Measurements from ENCODE around the gene HOXD3. TPM values are rescaled to one million over a fixed set of nuclear protein-coding genes. Genes with fewer than 3 reads are reported as not detected.

Gene HOXD3
- total RNA-seq, 2 experiments from 2014 or later: not detected

- POLR2A ChIA-PET: no interaction called here
- Histone ChIP-seq H3K27me3 (ENCODE audit: control insufficient read depth in 1 of 2, insufficient read depth in 2 of 2, low read length in 2 of 2) (peaks cover 99% of the 10 kb centered on the region in 2 experiments), H3K27ac (ENCODE audit: low read depth in 1 of 2, low read length in 2 of 2) (no peak overlapping the region), H3K36me3 (ENCODE audit: insufficient read depth, low read length) (no peaks in the 10 kb centered on the region), H3K4me3 (ENCODE audit: low read length) (no peak overlapping the region), H3K9me3 (ENCODE audit: control insufficient read depth in 1 of 2, insufficient read depth in 1 of 2, low read length in 2 of 2) (peaks cover 10 to 67% of the 10 kb centered on the region in 2 experiments), H3K4me1 (ENCODE audit: insufficient read depth, low read length) (peaks cover 7% of the 10 kb centered on the region)
- H3K4me3 Mint-ChIP-seq: no peak overlapping the region
- DNase-seq: no peak
- H3K9me3 Mint-ChIP-seq: no peaks in the 10 kb centered on the region
- H3K36me3 Mint-ChIP-seq (ENCODE audit: low read depth): peaks cover 10% of the 10 kb centered on the region
- CTCF ChIA-PET: interaction anchor here (1.3 kb wide), 1 partner anchor 12 kb away, joined by 4 read pairs; no protein-coding TSS in a partner anchor
- TF ChIP-seq CTCF (IDR thresholded peaks at IDR 0.05): no peak
- no peak for ATAC-seq (ENCODE audit: poor library complexity)
- peaks cover 98% of the 10 kb centered on the region for H3K27me3 Mint-ChIP-seq
- intact Hi-C loops (cut with DNase I, micrococcal nuclease): loop anchor here (5.0 kb wide), 2 partner anchors 33 to 38 kb away; partner anchors contain the start of gene EVX2 (in 1 of the 2)
- H3K4me1 Mint-ChIP-seq (ENCODE audit: low read depth): peaks cover 7% of the 10 kb centered on the region
- H3K27ac Mint-ChIP-seq: no peak overlapping the region
These were observed 42.0 kb upstream of the HOXD3 start for GRCh38 chr2:176114930-176115625.

DNA sequence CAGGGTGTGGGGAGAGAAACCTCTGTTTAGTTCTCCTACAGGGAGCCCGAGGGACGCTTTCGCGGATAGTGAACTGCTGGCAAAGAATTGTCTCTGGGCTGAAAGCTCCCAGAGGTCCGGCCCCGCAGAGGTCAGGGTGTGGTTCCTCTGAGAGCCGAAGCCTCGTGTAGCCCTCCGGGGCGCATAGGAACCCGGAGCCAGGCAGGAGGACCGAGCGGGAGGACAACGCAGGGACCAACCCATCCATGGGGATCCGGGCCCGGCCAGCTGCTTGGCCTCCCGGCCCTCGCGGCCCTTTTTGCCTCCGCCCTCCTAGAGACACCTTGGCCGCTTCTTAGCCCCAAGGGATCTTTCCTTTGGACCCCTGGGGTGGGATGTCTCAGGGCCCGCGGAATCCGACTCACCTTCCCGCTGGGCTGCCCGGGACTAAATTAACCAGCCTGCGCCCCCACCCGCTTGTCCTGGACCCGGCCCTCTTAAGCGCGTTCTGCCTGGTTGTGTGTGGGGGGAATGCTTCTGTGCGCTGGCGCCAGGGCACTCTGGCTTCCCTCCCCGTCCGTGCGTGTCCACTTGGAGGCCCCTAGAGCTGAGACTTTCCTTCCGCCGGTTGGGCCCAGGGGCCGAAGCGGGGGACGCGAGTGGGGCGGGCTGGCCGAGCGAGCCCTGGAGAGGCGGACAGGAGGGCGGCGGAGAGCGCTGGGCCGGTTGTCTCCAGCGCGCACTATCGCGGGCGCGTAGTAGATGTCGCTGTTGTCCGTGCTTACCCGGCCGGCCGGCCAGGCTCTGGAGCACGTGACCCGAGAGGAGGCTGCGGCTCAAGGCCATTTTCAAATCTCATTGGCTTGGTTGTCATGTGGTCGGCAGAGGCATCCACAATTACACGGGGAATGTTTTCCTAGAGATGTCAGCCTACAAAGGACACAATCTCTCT, 41.0 kb upstream of the HOXD3 start, which contains the start of gene HOXD10:
TSS of gene HOXD10 (plus strand) at position 896 of the 931 bp plus-strand sequence. CDS start 56 bp downstream, outside the sequence.
- no peak for TF ChIP-seq CTCF (IDR thresholded peaks at IDR 0.05)
- peak within 1 kb of the TSS; percentile 9 for H3K27ac Mint-ChIP-seq
- H3K4me3 Mint-ChIP-seq: no peak within 1 kb of the TSS
- H3K36me3 ChIP-seq (ENCODE audit: insufficient read depth, low read length): no peaks in the 10 kb centered on the region
- H3K9me3 ChIP-seq (ENCODE audit: control insufficient read depth in 1 of 2, insufficient read depth in 1 of 2, low read length in 2 of 2): peaks cover 10 to 70% of the 10 kb centered on the region in 2 experiments
- CTCF ChIA-PET: interaction anchor here (1.3 to 1.8 kb wide), 2 partner anchors 11 kb away, joined by 4 read pairs; no protein-coding TSS in a partner anchor
- intact Hi-C loops (cut with DNase I, micrococcal nuclease): loop anchor here in 1 of 2 experiments (5.0 kb wide), 1 partner anchor 34 kb away; the partner anchor contains the start of gene EVX2
- H3K36me3 Mint-ChIP-seq (ENCODE audit: low read depth): peaks cover 10% of the 10 kb centered on the region
- peaks cover 99% of the 10 kb centered on the region in 2 experiments for H3K27me3 ChIP-seq (ENCODE audit: control insufficient read depth in 1 of 2, insufficient read depth in 2 of 2, low read length in 2 of 2)
- ATAC-seq (ENCODE audit: poor library complexity) (no peak), DNase-seq (no peak)
- H3K9me3 Mint-ChIP-seq: no peaks in the 10 kb centered on the region
- H3K4me3 ChIP-seq (ENCODE audit: low read length): no peak within 1 kb of the TSS
- H3K27me3 Mint-ChIP-seq: peaks cover 98% of the 10 kb centered on the region
- H3K4me1 Mint-ChIP-seq (ENCODE audit: low read depth): peaks cover 7% of the 10 kb centered on the region
- H3K4me1 ChIP-seq (ENCODE audit: insufficient read depth, low read length): peaks cover 6% of the 10 kb centered on the region
- POLR2A ChIA-PET: interaction anchor here (0.6 kb wide), 1 partner anchor 999 kb away, joined by 3 read pairs; no protein-coding TSS in a partner anchor
- no peak within 1 kb of the TSS for H3K27ac ChIP-seq (ENCODE audit: low read depth in 1 of 2, low read length in 2 of 2)

- no peak for TF ChIP-seq CTCF (IDR thresholded peaks at IDR 0.05)
- ChIA-PET CTCF (interaction anchor here (1.8 kb wide), 1 partner anchor 10 kb away, joined by 4 read pairs; no protein-coding TSS in a partner anchor), POLR2A (interaction anchor here (0.7 kb wide), 1 partner anchor 16 kb away, joined by 3 read pairs; no protein-coding TSS in a partner anchor)
- Histone ChIP-seq H3K4me3 (ENCODE audit: low read length) (no peak overlapping the region), H3K4me1 (ENCODE audit: insufficient read depth, low read length) (peaks cover 10% of the 10 kb centered on the region), H3K27ac (ENCODE audit: low read depth in 1 of 2, low read length in 2 of 2) (no peak overlapping the region), H3K27me3 (ENCODE audit: control insufficient read depth in 1 of 2, insufficient read depth in 2 of 2, low read length in 2 of 2) (peaks cover 96 to 99% of the 10 kb centered on the region in 2 experiments), H3K36me3 (ENCODE audit: insufficient read depth, low read length) (no peaks in the 10 kb centered on the region), H3K9me3 (ENCODE audit: control insufficient read depth in 1 of 2, insufficient read depth in 1 of 2, low read length in 2 of 2) (peaks cover 10 to 68% of the 10 kb centered on the region in 2 experiments)
- peak overlapping the region; percentile 9 for H3K27ac Mint-ChIP-seq
- ATAC-seq (ENCODE audit: poor library complexity) (no peak), DNase-seq (no peak)
- peaks cover 10% of the 10 kb centered on the region for H3K36me3 Mint-ChIP-seq (ENCODE audit: low read depth)
- peaks cover 7% of the 10 kb centered on the region for H3K4me1 Mint-ChIP-seq (ENCODE audit: low read depth)
- H3K27me3 Mint-ChIP-seq: peaks cover 97% of the 10 kb centered on the region
- no peak overlapping the region for H3K4me3 Mint-ChIP-seq
- intact Hi-C loops (cut with DNase I, micrococcal nuclease): loop anchor here in 1 of 2 experiments (5.0 kb wide), 1 partner anchor 35 kb away; the partner anchor contains the start of gene EVX2
- H3K9me3 Mint-ChIP-seq: no peaks in the 10 kb centered on the region
These were observed 39.8 kb upstream of the HOXD3 start for GRCh38 chr2:176117162-176117822.

All from CD4-positive, alpha-beta T cell (primary cell).